ENCODE data around the gene RPP25.

Gene RPP25

GRCh38 chr15:74950078-74950908 is 6.3 kb downstream of the RPP25 start (continued):
- TF ChIP-seq ZNF514 (tag by site-specific recombination; IDR thresholded peaks at IDR 0.05), result no peak
- peak; percentile 63; the same call in 1 of the 2 replicates for TF ChIP-seq KLF17 (tag by site-specific recombination; IDR thresholded peaks at IDR 0.05)
- TF ChIP-seq ZNF785 (tag by site-specific recombination; IDR thresholded peaks at IDR 0.05), result no peak
- TF ChIP-seq ZNF239 (tag by site-specific recombination; IDR thresholded peaks at IDR 0.05), result no peak
- no peak for TF ChIP-seq ZSCAN16 (tag by site-specific recombination; IDR thresholded peaks at IDR 0.05)
- TF ChIP-seq ZNF837 (tag by site-specific recombination; IDR thresholded peaks at IDR 0.05), result no peak
- no peak for TF ChIP-seq ZNF132 (tag by site-specific recombination; IDR thresholded peaks at IDR 0.05; ENCODE audit: borderline replicate concordance)
- TF ChIP-seq ATF2 (tag by site-specific recombination; IDR thresholded peaks at IDR 0.05; ENCODE audit: low read depth), result no peak
- no peak for TF ChIP-seq ZFHX2 (tag by site-specific recombination; conservative IDR thresholded peaks at IDR 0.05)
- no peak for TF ChIP-seq ZNF292 (tag by site-specific recombination; IDR thresholded peaks at IDR 0.05; ENCODE audit: borderline replicate concordance, low read depth)
- peak; percentile 17; the same call in 1 of the 2 replicates for TF ChIP-seq ZEB2 (tag by site-specific recombination; IDR thresholded peaks at IDR 0.05)
- no peak for TF ChIP-seq ZNF433 (tag by site-specific recombination; IDR thresholded peaks at IDR 0.05; ENCODE audit: low read depth)
- no peak for TF ChIP-seq ZNF223 (tag by site-specific recombination; IDR thresholded peaks at IDR 0.05)
- TF ChIP-seq ZNF266 (tag by site-specific recombination; IDR thresholded peaks at IDR 0.05; ENCODE audit: low read depth), result no peak
- no peak for TF ChIP-seq ZNF114 (tag by site-specific recombination; IDR thresholded peaks at IDR 0.05)
- 0 out of 2 replicates have a peak, but pooled peaks have one; percentile 42 for TF ChIP-seq ZSCAN30 (tag by site-specific recombination; IDR thresholded peaks at IDR 0.05)
- TF ChIP-seq ZNF792 (tag by site-specific recombination; IDR thresholded peaks at IDR 0.05), result no peak
- no peak for TF ChIP-seq ZNF354C (tag by site-specific recombination; IDR thresholded peaks at IDR 0.05; ENCODE audit: borderline replicate concordance, low read depth)
- no peak for TF ChIP-seq MYNN (tag by site-specific recombination; IDR thresholded peaks at IDR 0.05; ENCODE audit: borderline replicate concordance)
- no peak for TF ChIP-seq ZNF302 (tag by site-specific recombination; IDR thresholded peaks at IDR 0.05; ENCODE audit: low read depth)
- TF ChIP-seq ZSCAN18 (tag by site-specific recombination; IDR thresholded peaks at IDR 0.05), result no peak
- TF ChIP-seq ZNF529 (tag by site-specific recombination; IDR thresholded peaks at IDR 0.05; ENCODE audit: insufficient replicate concordance), result no peak
- TF ChIP-seq, protein P1, sequence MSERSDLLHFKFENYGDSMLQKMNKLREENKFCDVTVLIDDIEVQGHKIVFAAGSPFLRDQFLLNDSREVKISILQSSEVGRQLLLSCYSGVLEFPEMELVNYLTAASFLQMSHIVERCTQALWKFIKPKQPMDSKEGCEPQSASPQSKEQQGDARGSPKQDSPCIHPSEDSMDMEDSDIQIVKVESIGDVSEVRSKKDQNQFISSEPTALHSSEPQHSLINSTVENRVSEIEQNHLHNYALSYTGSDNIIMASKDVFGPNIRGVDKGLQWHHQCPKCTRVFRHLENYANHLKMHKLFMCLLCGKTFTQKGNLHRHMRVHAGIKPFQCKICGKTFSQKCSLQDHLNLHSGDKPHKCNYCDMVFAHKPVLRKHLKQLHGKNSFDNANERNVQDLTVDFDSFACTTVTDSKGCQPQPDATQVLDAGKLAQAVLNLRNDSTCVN (tag by site-specific recombination; optimal IDR thresholded peaks at IDR 0.05), result no peak
- TF ChIP-seq ZNF140 (tag by site-specific recombination; IDR thresholded peaks at IDR 0.05), result no peak
- TF ChIP-seq, protein P2, sequence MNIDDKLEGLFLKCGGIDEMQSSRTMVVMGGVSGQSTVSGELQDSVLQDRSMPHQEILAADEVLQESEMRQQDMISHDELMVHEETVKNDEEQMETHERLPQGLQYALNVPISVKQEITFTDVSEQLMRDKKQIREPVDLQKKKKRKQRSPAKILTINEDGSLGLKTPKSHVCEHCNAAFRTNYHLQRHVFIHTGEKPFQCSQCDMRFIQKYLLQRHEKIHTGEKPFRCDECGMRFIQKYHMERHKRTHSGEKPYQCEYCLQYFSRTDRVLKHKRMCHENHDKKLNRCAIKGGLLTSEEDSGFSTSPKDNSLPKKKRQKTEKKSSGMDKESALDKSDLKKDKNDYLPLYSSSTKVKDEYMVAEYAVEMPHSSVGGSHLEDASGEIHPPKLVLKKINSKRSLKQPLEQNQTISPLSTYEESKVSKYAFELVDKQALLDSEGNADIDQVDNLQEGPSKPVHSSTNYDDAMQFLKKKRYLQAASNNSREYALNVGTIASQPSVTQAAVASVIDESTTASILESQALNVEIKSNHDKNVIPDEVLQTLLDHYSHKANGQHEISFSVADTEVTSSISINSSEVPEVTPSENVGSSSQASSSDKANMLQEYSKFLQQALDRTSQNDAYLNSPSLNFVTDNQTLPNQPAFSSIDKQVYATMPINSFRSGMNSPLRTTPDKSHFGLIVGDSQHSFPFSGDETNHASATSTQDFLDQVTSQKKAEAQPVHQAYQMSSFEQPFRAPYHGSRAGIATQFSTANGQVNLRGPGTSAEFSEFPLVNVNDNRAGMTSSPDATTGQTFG (tag by site-specific recombination; IDR thresholded peaks at IDR 0.05; ENCODE audit: borderline replicate concordance), result no peak
- no peak for TF ChIP-seq ZIC2 (tag by site-specific recombination; IDR thresholded peaks at IDR 0.05)
- TF ChIP-seq ZNF791 (tag by site-specific recombination; IDR thresholded peaks at IDR 0.05), result no peak
- TF ChIP-seq ZNF324 (tag by site-specific recombination; IDR thresholded peaks at IDR 0.05), result peak; percentile 48
- no peak for TF ChIP-seq PBX3 (CRISPR knock-in tag; IDR thresholded peaks at IDR 0.05)
- no peak for TF ChIP-seq ZNF555 (tag by site-specific recombination; conservative IDR thresholded peaks at IDR 0.05)

All from HEK293 (cell line).